K562 (cell line): ENCODE data around the gene NR3C2. TPM values are rescaled to one million over a fixed set of nuclear protein-coding genes. Genes with fewer than 3 reads are reported as not detected.

Source experiments
- ATAC-seq: fragments of 200-7000 bp; cut with Tn5 transposase; 3 replicates; pipeline ENCODE4 v1.9.1; 2020; ENCODE audit warnings: moderate library complexity
- BruUV-seq: library from RNA; stranded (reverse); fragments of 400-500 nt; replicated peaks from 2 replicates; lab custom pipeline; 2021; lab: Mats Ljungman, UMichigan
- CTCF ChIA-PET: fragments of 300-600 bp; formaldehyde crosslinking; extraction: SDS; loops from one replicate; lab custom pipeline; 2021; ENCODE audit warnings: low intra/inter-chr PET ratio; lab: Yijun Ruan, JAX
- POLR2A ChIA-PET: fragments of 300-600, 350-650 bp; sonication (Branson Sonifier 250); formaldehyde crosslinking; extraction: SDS; loops from one replicate; lab custom pipeline; 2021; ENCODE audit warnings: antibody characterized with exemption, inconsistent platforms; lab: Yijun Ruan, JAX
- DNase-seq, 4 experiments: peaks; one replicate each; pipeline versions ENCODE4 v3.0.0 to v3.0.0-alpha.2; 2011 to 2018; ENCODE audit warnings: low spot score in 3 of 4, mixed read lengths in 3 of 4; ENCODE audit errors: extremely low read depth in 1 of 4
- FAIRE-seq: peaks from 2 replicates; lab custom pipeline; 2011; peaks lifted over from hg19 to GRCh38; lab: Jason Lieb, UNC
- H2AFZ ChIP-seq: 2 replicates; pipeline ENCODE4 v1.6.0; 2011; ENCODE audit warnings: low read depth, low read length, control low read depth, inconsistent platforms
- H3K27ac ChIP-seq: fragments of 200-600 bp; 3 replicates; pipeline ENCODE4 v1.8.0; 2011; ENCODE audit warnings: low read depth, mild to moderate bottlenecking, control low read depth, inconsistent platforms, low read length, moderate library complexity, mixed read lengths; ENCODE audit errors: extremely low read depth
- H3K27me3 ChIP-seq, 2 experiments: fragments of 300-600 bp in 1 of 2; 2 replicates in 1 of 2; 3 replicates in 1 of 2; pipeline versions ENCODE4 v1.6.0 to v1.8.0; 2011; ENCODE audit warnings: inconsistent platforms in 2 of 2, low read length in 2 of 2, mild to moderate bottlenecking in 1 of 2, mixed read lengths in 1 of 2, moderate library complexity in 1 of 2; ENCODE audit not compliant: control insufficient read depth in 2 of 2, insufficient read depth in 2 of 2
- H3K36me3 ChIP-seq: fragments of 300-600 bp; 3 replicates; pipeline ENCODE4 v1.8.0; 2011; ENCODE audit warnings: mild to moderate bottlenecking, low read length, inconsistent platforms; ENCODE audit not compliant: control insufficient read depth, insufficient read depth
- H3K4me1 ChIP-seq, 2 experiments: fragments of 200-600 bp in 1 of 2; replicated peaks in 1 of 2; 2 replicates in 1 of 2; 3 replicates in 1 of 2; pipeline versions ENCODE4 v1.5.1 to v1.8.0; 2011; ENCODE audit warnings: inconsistent platforms in 2 of 2, low read length in 2 of 2, mild to moderate bottlenecking in 1 of 2, mixed read lengths in 1 of 2, moderate library complexity in 1 of 2; ENCODE audit not compliant: control insufficient read depth in 2 of 2, insufficient read depth in 2 of 2
- H3K4me2 ChIP-seq: 2 replicates; pipeline ENCODE4 v1.6.1; 2011; ENCODE audit warnings: low read length, control low read depth, inconsistent platforms, mixed read lengths; ENCODE audit not compliant: insufficient read depth
- H3K4me3 ChIP-seq: fragments of 200-600 bp; sonication (generic), shearing (Covaris generic); 2 replicates; pipeline ENCODE4 v1.5.1; 2016; ENCODE audit warnings: control low read depth, inconsistent platforms
- H3K79me2 ChIP-seq: fragments of 200-600 bp; 3 replicates; pipeline ENCODE4 v1.8.0; 2011; ENCODE audit warnings: low read length, inconsistent platforms; ENCODE audit not compliant: control insufficient read depth, insufficient read depth
- H3K9ac ChIP-seq, 2 experiments: 2 replicates each; pipeline versions ENCODE4 v1.6.0 to v1.6.1; 2011; ENCODE audit warnings: low read depth in 2 of 2, low read length in 2 of 2, control low read depth in 1 of 2, inconsistent platforms in 1 of 2, mild to moderate bottlenecking in 1 of 2, mixed read lengths in 1 of 2; ENCODE audit not compliant: insufficient read depth in 1 of 2
- H3K9me1 ChIP-seq: one replicate; pipeline ENCODE4 v1.6.0; 2011; ENCODE audit warnings: inconsistent platforms, mild to moderate bottlenecking, low read length, moderate library complexity; ENCODE audit not compliant: control insufficient read depth, insufficient read depth
- H3K9me3 ChIP-seq: replicated peaks from 2 replicates; pipeline ENCODE4 v1.5.1; 2011; ENCODE audit warnings: low read depth, low read length, inconsistent platforms; ENCODE audit not compliant: control insufficient read depth, insufficient read depth
- H4K20me1 ChIP-seq: replicated peaks from 2 replicates; pipeline ENCODE4 v1.6.1; 2011; ENCODE audit warnings: low read length, inconsistent platforms, mixed read lengths; ENCODE audit not compliant: control insufficient read depth, insufficient read depth
- CBX3 ChIP-seq, 2 experiments: IDR thresholded peaks; 1 replicate in 1 of 2; 2 replicates in 1 of 2; pipeline ENCODE4 v1.6.1; 2012; ENCODE audit warnings: inconsistent platforms in 2 of 2, low read length in 2 of 2, borderline replicate concordance in 1 of 2, control low read depth in 1 of 2
- FOXJ2 ChIP-seq: fragments of 200-800 bp; sonication (Bioruptor generic); IDR thresholded peaks from 2 replicates; pipeline ENCODE4 v1.6.1; 2016; ENCODE audit warnings: missing genetic modification characterization, missing compliant biosample characterization
- HDAC1 ChIP-seq, 2 experiments: fragments of 450-650 bp; IDR thresholded peaks; 2 replicates each; pipeline ENCODE4 v1.6.1; 2016 to 2017; ENCODE audit warnings: inconsistent platforms in 1 of 2, mild to moderate bottlenecking in 1 of 2, moderate library complexity in 1 of 2
- KAT2B ChIP-seq: IDR thresholded peaks from one replicate; pipeline ENCODE4 v1.6.1; 2012; ENCODE audit warnings: low read depth, mild to moderate bottlenecking, control low read depth, inconsistent platforms, low read length, moderate library complexity
- SREBF2 ChIP-seq: sonication (generic); formaldehyde crosslinking; IDR thresholded peaks from 2 replicates; pipeline ENCODE4 v1.4.0; 2020; ENCODE audit warnings: mild to moderate bottlenecking, missing genetic modification reagents
- TBP ChIP-seq: optimal IDR thresholded peaks from 2 replicates; pipeline ENCODE3; 2011; ENCODE audit warnings: low read depth, low read length, improper control_type of control experiment
- ZBTB12 ChIP-seq: fragments of 250-450 bp; sonication (Bioruptor Pico); IDR thresholded peaks from 2 replicates; pipeline ENCODE4 v1.4.0; 2020
- WGBS: fragments of 100-300 bp; shearing (Covaris generic); methylation state at CpG from one replicate; pipeline ENCODE4 v1.1.6; 2016; ENCODE audit warnings: low coverage, mixed read lengths; ENCODE audit not compliant: insufficient coverage; ENCODE audit errors: missing lambda C conversion rate; 5-methylcytosine and 5-hydroxymethylcytosine counted together
- in situ Hi-C: fragments of 300-500 bp; cut with MboI; formaldehyde crosslinking; loops from 4 replicates; pipeline ENCODE4 v1.15.0; 2018; ENCODE audit warnings: inconsistent platforms, mixed read lengths
- intact Hi-C: fragments of 100-400 bp; cut with micrococcal nuclease; formaldehyde crosslinking; loops from 2 replicates; pipeline ENCODE4 v1.14.2; 2022
- polyA plus RNA-seq, 8 experiments: library from polyadenylated mRNA; depleted of rRNA in 4 of 8; stranded (reverse) in 5 of 8; unstranded in 3 of 8; fragments of >200 nt; fragmentation: Nextera tagmentation in 2 of 8; fragmentation: Illumina TruSeq in 1 of 8; extraction: Ambion mirVana in 2 of 8; extraction: Trizol in 1 of 8; gene quantifications; 2 replicates each; pipeline versions ENCODE4 v1.2.1 to v1.2.3, GENCODE V29; 2011 to 2014; ENCODE audit warnings: inconsistent platforms in 1 of 8, missing spikeins in 1 of 8
- total RNA-seq, 7 experiments: library from RNA; depleted of rRNA in 6 of 7; stranded (reverse); fragments of >200 nt in 6 of 7; fragmentation: Illumina TruSeq in 2 of 7; extraction: Trizol in 2 of 7; gene quantifications; 2 replicates each; pipeline versions ENCODE4 v1.2.1 to v1.2.3, GENCODE V29; 2011 to 2021; ENCODE audit warnings: low replicate concordance in 1 of 7
- TF ChIP-seq, protein P1 (sequence below): fragments of 250-450 bp; sonication (Bioruptor Pico); IDR thresholded peaks from 2 replicates; pipeline ENCODE4 v1.5.1; 2021; ENCODE audit warnings: mild to moderate bottlenecking

NR3C2 gene
- total and polyA plus RNA-seq, 9 of the 15 experiments (the other 6 are each of a cell fraction or from before 2014, with no cell fraction given) = 0.01 to 0.28 (median 0.16) TPM; not detected in 2

DNA sequence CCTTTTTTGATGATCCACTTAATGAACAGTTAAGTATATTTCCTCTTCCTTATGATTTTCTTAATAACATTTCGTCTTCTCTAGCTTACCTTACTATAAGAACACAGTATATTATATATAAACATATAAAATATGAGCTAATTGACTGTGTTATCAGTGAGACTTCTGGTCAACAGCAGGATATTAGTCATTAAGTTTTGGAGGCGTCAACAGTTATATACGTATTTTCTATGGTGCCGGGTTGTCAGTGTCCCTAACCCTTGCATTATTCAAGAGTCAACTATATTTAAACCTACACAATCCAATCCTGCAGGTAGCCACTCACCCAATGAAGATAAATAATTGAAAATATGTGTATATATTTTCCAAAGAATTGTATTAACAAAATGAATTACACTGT lies 88.0 kb downstream of the NR3C2 start:
- H3K9me1 ChIP-seq = no peaks in the 10 kb centered on the region
- no TSS peak for BruUV-seq
- H4K20me1 ChIP-seq = no peaks in the 10 kb centered on the region
- intact Hi-C loops (no loop called here), in situ Hi-C loops (no loop called here)
- ChIA-PET CTCF (no interaction called here), POLR2A (no interaction called here)
- ATAC-seq (no peak), FAIRE-seq (no peak), DNase-seq (no peak)
- no peak overlapping the region for H3K4me2 ChIP-seq
- H2AFZ ChIP-seq = no peak overlapping the region
- no peaks in the 10 kb centered on the region for H3K36me3 ChIP-seq
- 1% methylated on average over 4 of the region's 4 CpGs for WGBS
- no peak overlapping the region for H3K4me3 ChIP-seq
- no peak for TF ChIP-seq FOXJ2 (tag)
- TF ChIP-seq, protein P1, sequence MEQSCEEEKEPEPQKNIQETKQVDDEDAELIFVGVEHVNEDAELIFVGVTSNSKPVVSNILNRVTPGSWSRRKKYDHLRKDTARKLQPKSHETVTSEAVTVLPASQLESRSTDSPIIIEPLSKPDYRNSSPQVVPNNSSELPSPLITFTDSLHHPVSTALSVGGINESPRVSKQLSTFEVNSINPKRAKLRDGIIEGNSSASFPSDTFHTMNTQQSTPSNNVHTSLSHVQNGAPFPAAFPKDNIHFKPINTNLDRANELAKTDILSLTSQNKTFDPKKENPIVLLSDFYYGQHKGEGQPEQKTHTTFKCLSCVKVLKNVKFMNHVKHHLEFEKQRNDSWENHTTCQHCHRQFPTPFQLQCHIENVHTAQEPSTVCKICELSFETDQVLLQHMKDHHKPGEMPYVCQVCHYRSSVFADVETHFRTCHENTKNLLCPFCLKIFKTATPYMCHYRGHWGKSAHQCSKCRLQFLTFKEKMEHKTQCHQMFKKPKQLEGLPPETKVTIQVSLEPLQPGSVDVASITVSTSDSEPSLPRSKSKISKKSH (CRISPR knock-in tag) = no peak
- no peak for TF ChIP-seq ZBTB12 (CRISPR knock-in tag)
- no peak for TF ChIP-seq CBX3 (IDR thresholded peaks at IDR 0.05; ENCODE audit: borderline replicate concordance in 1 of 2, low read length in 2 of 2)
- TF ChIP-seq KAT2B = no peak
- TF ChIP-seq TBP = no peak
- TF ChIP-seq HDAC1 (IDR thresholded peaks at IDR 0.05) = no peak
- TF ChIP-seq SREBF2 (CRISPR knock-in tag) = no peak
- no peaks in the 10 kb centered on the region for H3K4me1 ChIP-seq
- no peak overlapping the region for H3K27ac ChIP-seq
- H3K9me3 ChIP-seq = no peaks in the 10 kb centered on the region
- H3K27me3 ChIP-seq = no peaks in the 10 kb centered on the region
- H3K9ac ChIP-seq = no peak overlapping the region
- no peaks in the 10 kb centered on the region for H3K79me2 ChIP-seq
